OCI-LY7 (cell line): ENCODE data around the gene SYNE3. TPM values are rescaled to one million over a fixed set of nuclear protein-coding genes. Genes with fewer than 3 reads are reported as not detected.

Source experiments
- BruUV-seq: library from RNA; stranded (reverse); fragments of 400-500 nt; replicated peaks from 2 replicates; lab custom pipeline; 2021; lab: Mats Ljungman, UMichigan
- CTCF ChIA-PET: fragments of 300-600 bp; sonication (Branson Sonifier 250); formaldehyde crosslinking; loops from one replicate; lab custom pipeline; 2022; ENCODE audit warnings: antibody characterized with exemption; ENCODE audit not compliant: unreplicated experiment; lab: Charles Lee
- POLR2A ChIA-PET: fragments of 300-600 bp; sonication (Branson Sonifier 250); formaldehyde crosslinking; loops from one replicate; lab custom pipeline; 2022; ENCODE audit warnings: antibody characterized with exemption; lab: Charles Lee
- DNase-seq: peaks from one replicate; pipeline ENCODE4 v3.0.0-alpha.2; 2015; ENCODE audit warnings: low spot score
- H2AFZ ChIP-seq: fragments of 200-600 bp; sonication (generic), shearing (Covaris generic); 2 replicates; pipeline ENCODE4 v1.6.1; 2014; ENCODE audit warnings: mild to moderate bottlenecking, antibody characterized with exemption, low read length, moderate library complexity
- H3K27ac ChIP-seq: fragments of 200-600 bp; sonication (generic); 2 replicates; pipeline ENCODE4 v1.5.1; 2014; ENCODE audit warnings: mixed run types, low read depth, mild to moderate bottlenecking, moderate library complexity, low read length, inconsistent platforms; ENCODE audit not compliant: poor library complexity, severe bottlenecking
- H3K36me3 ChIP-seq: fragments of 200-600 bp; sonication (generic); 2 replicates; pipeline ENCODE4 v1.6.1; 2014; ENCODE audit warnings: mild to moderate bottlenecking, antibody characterized with exemption, low read length, moderate library complexity, mixed read lengths; ENCODE audit not compliant: insufficient read depth
- H3K4me1 ChIP-seq: fragments of 200-600 bp; sonication (generic); 2 replicates; pipeline ENCODE4 v1.5.1; 2014; ENCODE audit warnings: mild to moderate bottlenecking, low read length; ENCODE audit not compliant: insufficient read depth, poor library complexity, severe bottlenecking
- H3K4me2 ChIP-seq: fragments of 200-600 bp; sonication (generic); 2 replicates; pipeline ENCODE4 v1.6.1; 2014; ENCODE audit warnings: mild to moderate bottlenecking, low read length
- H3K4me3 ChIP-seq: fragments of 200-600 bp; sonication (generic); 2 replicates; pipeline ENCODE4 v1.5.1; 2014; ENCODE audit warnings: mild to moderate bottlenecking, low read depth, low read length; ENCODE audit not compliant: poor library complexity, severe bottlenecking
- H3K79me2 ChIP-seq: fragments of 200-600 bp; sonication (generic); 2 replicates; pipeline ENCODE4 v1.6.1; 2016; ENCODE audit warnings: low read depth, mild to moderate bottlenecking, low read length, moderate library complexity, mixed read lengths; ENCODE audit not compliant: insufficient read depth
- H3K9me2 ChIP-seq: fragments of 200-600 bp; sonication (generic); 2 replicates; pipeline ENCODE4 v1.6.1; 2016; ENCODE audit warnings: mild to moderate bottlenecking, low read length, mixed read lengths; ENCODE audit not compliant: insufficient read depth
- H3K9me3 ChIP-seq: fragments of 200-600 bp; sonication (generic); 2 replicates; pipeline ENCODE4 v1.6.1; 2014; ENCODE audit warnings: mild to moderate bottlenecking, mixed run types, low read length, mixed read lengths
- H4K20me1 ChIP-seq: fragments of 200-600 bp; sonication (generic); 2 replicates; pipeline ENCODE4 v1.6.1; 2014; ENCODE audit warnings: mild to moderate bottlenecking, antibody characterized with exemption, low read length, moderate library complexity, mixed read lengths; ENCODE audit not compliant: insufficient read depth
- EZH2phosphoT487 ChIP-seq: fragments of 200-600 bp; sonication (generic); IDR thresholded peaks from 2 replicates; pipeline ENCODE4 v1.6.1; 2018; ENCODE audit warnings: low read depth, borderline replicate concordance, mild to moderate bottlenecking, mixed run types, antibody characterized with exemption, low read length, moderate library complexity, mixed read lengths
- intact Hi-C: fragments of 100-400 bp; cut with micrococcal nuclease; formaldehyde crosslinking; loops from one replicate; pipeline ENCODE4 v1.10.0; 2022; ENCODE audit not compliant: unreplicated experiment
- total RNA-seq, 2 experiments: library from RNA; depleted of rRNA in 1 of 2; stranded (reverse); fragments of >200 nt in 1 of 2; shearing (Covaris generic) in 1 of 2; gene quantifications; 2 replicates each; pipeline ENCODE4 v1.2.3, GENCODE V29; 2014 to 2022
- TF ChIP-seq, protein P1 (sequence below): fragments of 200-600 bp; sonication (generic); conservative IDR thresholded peaks from 2 replicates; pipeline ENCODE4 v1.5.1; 2014; ENCODE audit warnings: mild to moderate bottlenecking, antibody characterized with exemption, low read length, moderate library complexity, mixed read lengths

The SYNE3 gene
- total RNA-seq, 2 experiments from 2014 or later = 0.60 to 4.1 TPM

DNA sequence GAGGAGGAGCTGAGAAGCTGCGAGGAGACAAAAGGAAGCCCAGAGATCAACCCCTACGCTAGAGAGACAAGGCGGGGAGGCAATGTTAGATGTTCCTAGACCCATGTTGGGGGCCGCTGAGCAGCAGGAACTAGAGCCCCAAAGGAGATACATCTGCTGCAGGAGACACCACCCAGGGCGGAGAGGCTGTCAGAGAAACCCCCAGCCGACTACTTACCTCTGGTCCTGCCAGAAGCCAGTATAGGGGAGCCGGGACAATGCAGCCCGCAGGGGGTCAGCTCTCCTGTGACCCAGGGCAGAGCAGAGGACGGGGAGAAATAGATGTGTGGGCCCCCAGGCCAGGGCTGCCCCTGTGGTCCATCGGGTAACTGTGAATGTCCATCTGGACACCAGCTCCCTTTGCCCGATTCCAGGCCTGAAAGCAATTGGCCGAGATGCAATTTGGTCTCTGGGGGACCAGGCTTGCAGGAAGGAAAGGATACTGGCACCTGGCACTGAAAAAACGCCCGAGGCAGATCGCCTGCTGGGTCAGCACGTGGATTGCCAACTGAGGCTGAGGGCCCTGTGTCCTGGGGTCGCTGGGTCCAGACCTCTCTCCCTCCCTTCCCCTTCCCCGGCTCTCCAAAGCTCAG is 34.9 kb downstream of the SYNE3 start:
- CTCF ChIA-PET = no interaction called here
- no peaks in the 10 kb centered on the region for H4K20me1 ChIP-seq
- H3K4me3 ChIP-seq = no peak overlapping the region
- H3K9me2 ChIP-seq = no peaks in the 10 kb centered on the region
- intact Hi-C loops = no loop called here
- H3K27ac ChIP-seq = no peak overlapping the region
- BruUV-seq = no TSS peak
- no peak for DNase-seq
- H3K9me3 ChIP-seq = no peaks in the 10 kb centered on the region
- H3K4me2 ChIP-seq = no peak overlapping the region
- no peak overlapping the region for H2AFZ ChIP-seq
- no peaks in the 10 kb centered on the region for H3K36me3 ChIP-seq
- H3K4me1 ChIP-seq = peaks cover 40% of the 10 kb centered on the region
- H3K79me2 ChIP-seq = no peaks in the 10 kb centered on the region
- POLR2A ChIA-PET = interaction anchor here (0.5 to 0.9 kb wide), 3 partner anchors 9 to 341 kb away, joined by 3 read pairs; no protein-coding TSS in a partner anchor
- no peak for TF ChIP-seq EZH2phosphoT487
- TF ChIP-seq, protein P1, sequence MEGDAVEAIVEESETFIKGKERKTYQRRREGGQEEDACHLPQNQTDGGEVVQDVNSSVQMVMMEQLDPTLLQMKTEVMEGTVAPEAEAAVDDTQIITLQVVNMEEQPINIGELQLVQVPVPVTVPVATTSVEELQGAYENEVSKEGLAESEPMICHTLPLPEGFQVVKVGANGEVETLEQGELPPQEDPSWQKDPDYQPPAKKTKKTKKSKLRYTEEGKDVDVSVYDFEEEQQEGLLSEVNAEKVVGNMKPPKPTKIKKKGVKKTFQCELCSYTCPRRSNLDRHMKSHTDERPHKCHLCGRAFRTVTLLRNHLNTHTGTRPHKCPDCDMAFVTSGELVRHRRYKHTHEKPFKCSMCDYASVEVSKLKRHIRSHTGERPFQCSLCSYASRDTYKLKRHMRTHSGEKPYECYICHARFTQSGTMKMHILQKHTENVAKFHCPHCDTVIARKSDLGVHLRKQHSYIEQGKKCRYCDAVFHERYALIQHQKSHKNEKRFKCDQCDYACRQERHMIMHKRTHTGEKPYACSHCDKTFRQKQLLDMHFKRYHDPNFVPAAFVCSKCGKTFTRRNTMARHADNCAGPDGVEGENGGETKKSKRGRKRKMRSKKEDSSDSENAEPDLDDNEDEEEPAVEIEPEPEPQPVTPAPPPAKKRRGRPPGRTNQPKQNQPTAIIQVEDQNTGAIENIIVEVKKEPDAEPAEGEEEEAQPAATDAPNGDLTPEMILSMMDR = no peak

DNA sequence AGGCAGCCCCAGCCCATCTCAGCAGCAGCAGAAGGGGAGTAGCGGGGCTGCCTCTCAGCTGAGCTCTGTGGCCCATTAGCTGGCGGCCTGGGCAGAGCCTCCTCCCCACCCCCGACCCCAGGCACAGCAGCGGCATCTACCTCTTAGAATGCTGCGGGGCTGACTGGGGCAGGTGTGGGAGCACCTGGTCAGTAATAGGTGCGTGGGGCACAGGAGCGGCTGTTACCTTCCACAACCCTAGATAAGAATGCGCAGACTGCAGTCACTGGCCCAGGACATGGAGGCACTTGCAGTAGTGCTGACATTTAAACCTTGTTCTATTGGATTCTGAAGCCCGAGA is 35.6 kb downstream of the SYNE3 start:
- Histone ChIP-seq H3K4me3 (no peak overlapping the region), H3K36me3 (no peaks in the 10 kb centered on the region), H3K9me3 (no peaks in the 10 kb centered on the region), H2AFZ (no peak overlapping the region; the same call in 1 of the 2 replicates), H3K27ac (no peak overlapping the region), H3K79me2 (no peaks in the 10 kb centered on the region), H3K9me2 (no peaks in the 10 kb centered on the region), H3K4me1 (peaks cover 34% of the 10 kb centered on the region), H3K4me2 (no peak overlapping the region), H4K20me1 (no peaks in the 10 kb centered on the region)
- no TSS peak for BruUV-seq
- ChIA-PET POLR2A (interaction anchor here (0.5 to 1.0 kb wide), 4 partner anchors 10 to 25 kb away, joined by 3 read pairs; no protein-coding TSS in a partner anchor), CTCF (no interaction called here)
- DNase-seq = no peak
- intact Hi-C loops = no loop called here
- TF ChIP-seq, protein P1 = no peak
- TF ChIP-seq EZH2phosphoT487 = no peak

DNA sequence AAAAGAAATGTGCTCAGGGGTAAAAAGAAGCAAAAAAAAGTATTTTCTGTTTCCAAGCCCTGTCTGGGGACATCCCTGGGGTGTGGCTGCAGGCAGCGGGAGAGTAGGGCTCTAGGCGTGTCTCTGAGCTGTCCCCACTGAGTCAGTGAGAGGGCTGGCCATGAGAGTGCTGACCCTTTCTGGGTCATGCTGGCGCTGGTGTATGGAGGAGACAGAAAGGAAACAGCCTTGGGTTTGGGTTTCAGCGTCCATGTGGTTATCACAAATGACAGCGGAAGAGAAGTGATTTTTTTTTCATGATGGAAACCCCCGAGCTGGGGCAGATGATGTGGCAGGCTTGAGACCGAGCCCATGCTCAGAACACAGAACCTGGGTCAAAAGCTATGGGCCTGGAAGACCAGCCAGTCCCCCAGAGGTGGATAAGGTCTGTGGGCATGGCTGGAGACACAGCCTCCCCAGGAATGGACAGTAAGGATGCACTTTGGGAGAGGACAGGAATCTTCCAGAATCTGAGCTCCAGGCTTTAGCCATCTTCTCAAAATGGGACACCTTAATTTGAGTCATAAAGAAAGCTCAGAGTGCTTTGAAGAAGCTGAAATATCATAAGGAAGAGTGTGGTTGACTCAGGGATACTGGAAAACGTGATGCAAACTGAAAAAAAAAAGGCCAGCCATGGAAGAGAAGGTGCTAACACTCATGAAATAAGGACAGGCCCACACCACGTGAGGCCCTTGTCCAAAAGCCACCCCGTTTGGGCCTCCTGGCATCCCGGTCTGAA is 36.2 kb downstream of the SYNE3 start:
- TF ChIP-seq, protein P1 = no peak
- TF ChIP-seq EZH2phosphoT487 = no peak
- no peaks in the 10 kb centered on the region for H3K9me3 ChIP-seq
- ChIA-PET CTCF (no interaction called here), POLR2A (interaction anchor here (0.5 to 1.0 kb wide), 4 partner anchors 10 to 25 kb away, joined by 3 read pairs; no protein-coding TSS in a partner anchor)
- intact Hi-C loops = no loop called here
- H3K27ac ChIP-seq = no peak overlapping the region
- peaks cover 28% of the 10 kb centered on the region for H3K4me1 ChIP-seq
- no peaks in the 10 kb centered on the region for H4K20me1 ChIP-seq
- H3K4me2 ChIP-seq = no peak overlapping the region
- no TSS peak for BruUV-seq
- no peak for DNase-seq
- no peaks in the 10 kb centered on the region for H3K9me2 ChIP-seq
- no peaks in the 10 kb centered on the region for H3K79me2 ChIP-seq
- H3K36me3 ChIP-seq = no peaks in the 10 kb centered on the region
- H2AFZ ChIP-seq = peak overlapping the region; percentile 37; the same call in 1 of the 2 replicates
- H3K4me3 ChIP-seq = no peak overlapping the region
